Stomach (tissue), 9 donors: Measurements from ENCODE around the gene CCDC73. TPM values are rescaled to one million over a fixed set of nuclear protein-coding genes. Genes with fewer than 3 reads are reported as not detected.

Source experiments
- DNase-seq, 2 donors: peaks; one replicate each; pipeline versions ENCODE4 v3.0.0 to v3.0.0-alpha.2; 2013 to 2019
- H3K27ac ChIP-seq, 5 donors: fragments of 200-600 bp in 4 of 5; sonication (generic) in 4 of 5; one replicate each; pipeline ENCODE4 v1.5.1; 2013 to 2019; ENCODE audit warnings: mild to moderate bottlenecking in 1 of 5, moderate library complexity in 1 of 5
- H3K27me3 ChIP-seq, 3 donors: fragments of 200-600 bp; sonication (generic); one replicate each; pipeline ENCODE4 v1.5.1; 2017 to 2019; ENCODE audit warnings: mixed run types in 1 of 3
- H3K36me3 ChIP-seq, 4 donors: fragments of 200-600 bp; sonication (generic); 1 replicate in 3 of 4; 2 replicates in 1 of 4; pipeline ENCODE4 v1.5.1; 2016 to 2019
- H3K4me1 ChIP-seq, 4 donors: fragments of 200-600 bp; sonication (generic); one replicate each; pipeline ENCODE4 v1.5.1; 2016 to 2019
- H3K4me3 ChIP-seq, 4 donors: fragments of 200-600 bp; sonication (generic) in 3 of 4; one replicate each; pipeline ENCODE4 v1.5.1; 2016 to 2019; ENCODE audit warnings: mild to moderate bottlenecking in 1 of 4
- H3K9me3 ChIP-seq, 4 donors: fragments of 200-600 bp; sonication (generic); one replicate each; pipeline ENCODE4 v1.5.1; 2016 to 2019
- CTCF ChIP-seq, 7 experiments: fragments of 450-650 bp in 4 of 7; fragments of 200-600 bp in 3 of 7; sonication (generic) in 3 of 7; IDR thresholded peaks; one replicate each; pipeline ENCODE4 v1.5.1; 2016 to 2019; ENCODE audit warnings: antibody characterized with exemption in 7 of 7, control low read depth in 2 of 7, mild to moderate bottlenecking in 1 of 7
- EP300 ChIP-seq: sonication (generic); formaldehyde crosslinking; IDR thresholded peaks from one replicate; pipeline ENCODE4 v1.6.1; 2017; ENCODE audit warnings: antibody characterized with exemption
- POLR2A ChIP-seq, 4 donors: fragments of 450-650 bp; IDR thresholded peaks; one replicate each; pipeline ENCODE4 v1.6.1; 2016; ENCODE audit warnings: antibody characterized with exemption in 4 of 4, control low read depth in 2 of 4, mild to moderate bottlenecking in 1 of 4, moderate library complexity in 1 of 4
- POLR2AphosphoS5 ChIP-seq, 3 donors: sonication (generic); formaldehyde crosslinking; IDR thresholded peaks; one replicate each; pipeline ENCODE4 v1.6.1; 2016; ENCODE audit warnings: antibody characterized with exemption in 3 of 3
- WGBS, 5 donors: extraction: QIAGEN DNeasy Blood & Tissue Kit in 3 of 5; methylation state at CpG; one replicate each; pipeline versions ENCODE4 v1.1.5 to v1.1.7; 2013 to 2018; 5-methylcytosine and 5-hydroxymethylcytosine counted together
- intact Hi-C: fragments of 100-400 bp; cut with DNase I; formaldehyde crosslinking; loops from one replicate; pipeline ENCODE4 v1.15.1; 2023; ENCODE audit warnings: low total_unique reads
- polyA plus RNA-seq, 3 donors: library from polyadenylated mRNA; stranded (reverse); fragments of 200-250 nt; gene quantifications; one replicate each; pipeline ENCODE4 v1.2.3, GENCODE V29; 2013
- total RNA-seq, 5 donors: library from RNA; depleted of rRNA; stranded (reverse); fragments of >200 nt; gene quantifications; one replicate each; pipeline versions ENCODE4 v1.1.0 to v1.2.3, GENCODE V29; 2014 to 2016
- donor health status: healthy with polysubstance abuse.
- donor health status: Bipolar disorder and iron deficiency.
- donor health status: healthy.

The CCDC73 gene
- total and polyA plus RNA-seq, 8 donors: 0.37 TPM; not detected in 7

GRCh38 chr11:32576456-32576855, 218.0 kb downstream of the CCDC73 start:
- no peak for DNase-seq
- no peak overlapping the region for H3K4me3 ChIP-seq
- no peak overlapping the region for H3K27ac ChIP-seq
- H3K36me3 ChIP-seq: no peaks in the 10 kb centered on the region
- H3K4me1 ChIP-seq: no peaks in the 10 kb centered on the region
- no peaks in the 10 kb centered on the region for H3K9me3 ChIP-seq
- intact Hi-C loops: no loop called here
- peaks cover 0 to 5% (median 0%) of the 10 kb centered on the region in 3 donors for H3K27me3 ChIP-seq
- no peak for TF ChIP-seq POLR2A (IDR thresholded peaks at IDR 0.05)
- no peak for TF ChIP-seq POLR2AphosphoS5 (IDR thresholded peaks at IDR 0.05)
- TF ChIP-seq CTCF (IDR thresholded peaks at IDR 0.05): no peak
- no peak for TF ChIP-seq EP300
- 93 to 100% (median 95%) methylated on average over 1 of the region's 1 CpG for WGBS, 5 donors

GRCh38 chr11:32575070-32575469, 219.4 kb downstream of the CCDC73 start:
- H3K27me3 ChIP-seq: peaks cover 0 to 14% (median 0%) of the 10 kb centered on the region in 3 donors
- H3K27ac ChIP-seq: no peak overlapping the region
- 52 to 89% (median 60%) methylated on average over 2 of the region's 2 CpGs for WGBS, 5 donors
- H3K4me3 ChIP-seq: no peak overlapping the region
- intact Hi-C loops: no loop called here
- H3K36me3 ChIP-seq: no peaks in the 10 kb centered on the region
- H3K4me1 ChIP-seq: no peaks in the 10 kb centered on the region
- TF ChIP-seq POLR2AphosphoS5 (IDR thresholded peaks at IDR 0.05) (no peak), POLR2A (IDR thresholded peaks at IDR 0.05) (no peak), CTCF (IDR thresholded peaks at IDR 0.05) (no peak), EP300 (no peak)
- DNase-seq: no peak
- no peaks in the 10 kb centered on the region for H3K9me3 ChIP-seq

- Histone ChIP-seq H3K4me1 (no peaks in the 10 kb centered on the region), H3K27ac (no peak overlapping the region), H3K4me3 (no peak overlapping the region), H3K9me3 (no peaks in the 10 kb centered on the region), H3K36me3 (no peaks in the 10 kb centered on the region), H3K27me3 (peaks cover 0 to 14% (median 0%) of the 10 kb centered on the region in 3 donors)
- DNase-seq: no peak
- WGBS, 5 donors: 80 to 87% (median 81%) methylated on average over 4 of the region's 4 CpGs
- no peak for TF ChIP-seq POLR2AphosphoS5 (IDR thresholded peaks at IDR 0.05)
- no peak for TF ChIP-seq POLR2A (IDR thresholded peaks at IDR 0.05)
- TF ChIP-seq CTCF (IDR thresholded peaks at IDR 0.05): no peak
- no peak for TF ChIP-seq EP300
- intact Hi-C loops: no loop called here
Measured at GRCh38 chr11:32574421-32574820, 220.0 kb downstream of the CCDC73 start.

- Histone ChIP-seq H3K9me3 (no peaks in the 10 kb centered on the region), H3K4me3 (no peak overlapping the region), H3K27ac (no peak overlapping the region), H3K27me3 (peaks cover 0 to 14% (median 0%) of the 10 kb centered on the region in 3 donors), H3K36me3 (no peaks in the 10 kb centered on the region), H3K4me1 (no peaks in the 10 kb centered on the region)
- TF ChIP-seq EP300: no peak
- DNase-seq: no peak
- intact Hi-C loops: no loop called here
- 53 to 74% (median 69%) methylated on average over 4 of the region's 4 CpGs for WGBS, 5 donors
Measured at GRCh38 chr11:32573228-32573627, 221.2 kb downstream of the CCDC73 start.

GRCh38 chr11:32571039-32571438, 223.4 kb downstream of the CCDC73 start:
- TF ChIP-seq POLR2AphosphoS5 (IDR thresholded peaks at IDR 0.05): no peak
- no peak for TF ChIP-seq CTCF (IDR thresholded peaks at IDR 0.05)
- no peak for TF ChIP-seq EP300
- no peak for TF ChIP-seq POLR2A (IDR thresholded peaks at IDR 0.05)
- Histone ChIP-seq H3K4me1 (no peaks in the 10 kb centered on the region), H3K36me3 (no peaks in the 10 kb centered on the region), H3K4me3 (no peak overlapping the region), H3K27ac (no peak overlapping the region), H3K9me3 (no peaks in the 10 kb centered on the region), H3K27me3 (peaks cover 0 to 8% (median 0%) of the 10 kb centered on the region in 3 donors)
- intact Hi-C loops: no loop called here
- WGBS, 5 donors: 51 to 67% (median 52%) methylated on average over 10 of the region's 10 CpGs
- DNase-seq: peak in 1 of 2 donors; percentile 13
